HCT116 (cell line): ENCODE results near the gene HCRTR2. TPM values are rescaled to one million over a fixed set of nuclear protein-coding genes. Genes with fewer than 3 reads are reported as not detected.

Source experiments
- ATAC-seq: fragments of 200-7000 bp; cut with Tn5 transposase; 2 replicates; pipeline ENCODE4 v1.9.1; 2020; ENCODE audit warnings: mild to moderate bottlenecking, moderate library complexity
- BruUV-seq: library from RNA; stranded (reverse); fragments of 400-500 nt; replicated peaks from 2 replicates; lab custom pipeline; 2021; lab: Mats Ljungman, UMichigan
- CTCF ChIA-PET: fragments of 300-600 bp; sonication (Branson Sonifier 250); formaldehyde crosslinking; loops from one replicate; lab custom pipeline; 2021; ENCODE audit warnings: antibody characterized with exemption; lab: Charles Lee
- POLR2A ChIA-PET: fragments of 300-600, 350-600 bp; sonication (Branson Sonifier 250); formaldehyde crosslinking; loops from one replicate; lab custom pipeline; 2021; ENCODE audit warnings: antibody characterized with exemption; lab: Charles Lee
- RAD21 ChIA-PET, 2 experiments: fragments of 300-600 bp; sonication (Branson Sonifier 250); formaldehyde crosslinking; loops; one replicate each; lab custom pipeline; 2023; ENCODE audit warnings: low total read pairs in 2 of 2; ENCODE audit not compliant: uncharacterized antibody in 2 of 2, unreplicated experiment in 2 of 2, low non-redundant PET in 1 of 2; lab: Charles Lee
- DNase-seq: peaks from one replicate; pipeline ENCODE4 v3.0.0-alpha.2; 2010; ENCODE audit warnings: low read depth, low spot score
- H2AFZ ChIP-seq: fragments of 200-600 bp; shearing (Covaris generic), sonication (generic); 2 replicates; pipeline ENCODE4 v1.6.1; 2017; ENCODE audit warnings: low read depth, mixed run types, mixed read lengths, antibody characterized with exemption, low read length; ENCODE audit not compliant: poor library complexity, severe bottlenecking
- H3K27ac ChIP-seq: 2 replicates; pipeline ENCODE4 v1.5.1; 2012; ENCODE audit warnings: low read depth, low read length
- H3K27me3 ChIP-seq: fragments of 200-600 bp; sonication (generic); 2 replicates; pipeline ENCODE4 v1.6.1; 2016; ENCODE audit warnings: mixed run types, low read length, mixed read lengths; ENCODE audit not compliant: insufficient read depth
- H3K36me3 ChIP-seq, 2 experiments: fragments of 200-500 bp in 1 of 2; fragments of 200-600 bp in 1 of 2; sonication (Bioruptor generic) in 1 of 2; sonication (generic) in 1 of 2; 2 replicates each; pipeline versions ENCODE4 v1.5.1 to v1.6.1; 2014 to 2016; ENCODE audit warnings: low read length in 2 of 2, inconsistent platforms in 1 of 2, mixed read lengths in 1 of 2, mixed run types in 1 of 2; ENCODE audit not compliant: insufficient read depth in 2 of 2, control insufficient read depth in 1 of 2
- H3K4me1 ChIP-seq, 2 experiments: fragments of 200-600 bp in 1 of 2; sonication (generic) in 1 of 2; 2 replicates each; pipeline versions ENCODE4 v1.5.1 to v1.6.1; 2012 to 2017; ENCODE audit warnings: low read length in 2 of 2, inconsistent platforms in 1 of 2, mild to moderate bottlenecking in 1 of 2, mixed read lengths in 1 of 2, mixed run types in 1 of 2, moderate library complexity in 1 of 2; ENCODE audit not compliant: insufficient read depth in 2 of 2, control insufficient read depth in 1 of 2
- H3K4me2 ChIP-seq: fragments of 200-600 bp; sonication (generic); 2 replicates; pipeline ENCODE4 v1.6.1; 2017; ENCODE audit warnings: mixed run types, low read length, mixed read lengths
- H3K4me3 ChIP-seq, 2 experiments: fragments of 200-600 bp in 1 of 2; sonication (generic) in 1 of 2; replicated peaks in 1 of 2; 2 replicates each; pipeline ENCODE4 v1.5.1; 2011 to 2016; ENCODE audit warnings: low read length in 2 of 2, control low read depth in 1 of 2, low read depth in 1 of 2, mild to moderate bottlenecking in 1 of 2, mixed read lengths in 1 of 2, mixed run types in 1 of 2
- H3K79me2 ChIP-seq: fragments of 200-600 bp; sonication (generic); 2 replicates; pipeline ENCODE4 v1.6.1; 2017; ENCODE audit warnings: mild to moderate bottlenecking, mixed run types, low read length, moderate library complexity, mixed read lengths; ENCODE audit not compliant: insufficient read depth
- H3K9ac ChIP-seq: fragments of 200-600 bp; sonication (generic); 2 replicates; pipeline ENCODE4 v1.6.1; 2016; ENCODE audit warnings: low read length, mixed read lengths
- H3K9me2 ChIP-seq: fragments of 200-600 bp; sonication (generic), shearing (Covaris generic); 2 replicates; pipeline ENCODE4 v1.6.1; 2017; ENCODE audit warnings: mixed run types, mild to moderate bottlenecking, moderate library complexity; ENCODE audit not compliant: insufficient read depth
- H3K9me3 ChIP-seq, 2 experiments: fragments of 200-500 bp in 1 of 2; fragments of 200-600 bp in 1 of 2; sonication (Bioruptor generic) in 1 of 2; sonication (generic) in 1 of 2; 2 replicates each; pipeline ENCODE4 v1.6.1; 2014 to 2017; ENCODE audit warnings: low read length in 2 of 2, mixed read lengths in 2 of 2, inconsistent platforms in 1 of 2, low read depth in 1 of 2, mild to moderate bottlenecking in 1 of 2, mixed run types in 1 of 2, moderate library complexity in 1 of 2; ENCODE audit not compliant: control insufficient read depth in 1 of 2, insufficient read depth in 1 of 2
- H4K20me1 ChIP-seq: fragments of 200-600 bp; sonication (generic), shearing (Covaris generic); 2 replicates; pipeline ENCODE4 v1.6.1; 2017; ENCODE audit warnings: mixed run types, mild to moderate bottlenecking, moderate library complexity; ENCODE audit not compliant: insufficient read depth
- ATF3 ChIP-seq: IDR thresholded peaks from 2 replicates; pipeline ENCODE4 v1.6.1; 2012
- CTCF ChIP-seq, 3 experiments: fragments of 200-600 bp in 1 of 3; sonication (generic) in 1 of 3; IDR thresholded peaks in 2 of 3; conservative IDR thresholded peaks in 1 of 3; 2 replicates each; pipeline ENCODE4 v1.5.1; 2012 to 2017; ENCODE audit warnings: low read depth in 2 of 3, low read length in 2 of 3, antibody characterized with exemption in 1 of 3, borderline replicate concordance in 1 of 3, control low read depth in 1 of 3, mild to moderate bottlenecking in 1 of 3, mixed read lengths in 1 of 3, mixed run types in 1 of 3, moderate library complexity in 1 of 3; ENCODE audit not compliant: insufficient read depth in 1 of 3
- JUND ChIP-seq: IDR thresholded peaks from 2 replicates; pipeline ENCODE4 v1.6.1; 2012
- SP1 ChIP-seq: IDR thresholded peaks from 2 replicates; pipeline ENCODE4 v1.6.1; 2012; ENCODE audit warnings: low read depth
- YY1 ChIP-seq: IDR thresholded peaks from 2 replicates; pipeline ENCODE4 v1.6.1; 2011; ENCODE audit warnings: low read length, low read depth, moderate library complexity, mild to moderate bottlenecking; ENCODE audit not compliant: insufficient replicate concordance; ENCODE audit errors: extremely low read depth
- ZFX ChIP-seq: fragments of 450-650 bp; IDR thresholded peaks from 2 replicates; pipeline ENCODE4 v1.6.1; 2017
- intact Hi-C: fragments of 100-400 bp; cut with micrococcal nuclease; formaldehyde crosslinking; loops from 2 replicates; pipeline ENCODE4 v1.10.0; 2022
- total RNA-seq: library from RNA; stranded (reverse); gene quantifications from one replicate; pipeline ENCODE4 v1.2.1, GENCODE V29; 2021; ENCODE audit not compliant: unreplicated experiment

Gene HCRTR2
- total RNA-seq, 1 experiment from 2014 or later: not detected

GRCh38 chr6:55182016-55182650, 7.8 kb downstream of the HCRTR2 start:
- Histone ChIP-seq H3K9ac (no peak overlapping the region), H3K4me1 (no peaks in the 10 kb centered on the region), H3K4me2 (no peak overlapping the region), H3K4me3 (no peak overlapping the region), H2AFZ (no peak overlapping the region)
- DNase-seq (no peak), ATAC-seq (no peak)
- POLR2A ChIA-PET: no interaction called here
- intact Hi-C loops: no loop called here
- BruUV-seq: no TSS peak
- TF ChIP-seq YY1 (no peak), ATF3 (no peak), ZFX (no peak), CTCF (IDR thresholded peaks at IDR 0.05 in 2 of 3, conservative IDR thresholded peaks at IDR 0.05 in 1 of 3; ENCODE audit: borderline replicate concordance in 1 of 3, insufficient read depth in 1 of 3, low read depth in 2 of 3, low read length in 2 of 3) (no peak), SP1 (no peak), JUND (no peak)
- TF ChIP-seq, all 23 proteins: peak for 0
- Histone ChIP-seq H3K9me3 (no peaks in the 10 kb centered on the region), H3K79me2 (no peaks in the 10 kb centered on the region), H3K27ac (no peak overlapping the region), H3K27me3 (no peaks in the 10 kb centered on the region), H3K9me2 (no peaks in the 10 kb centered on the region), H4K20me1 (no peaks in the 10 kb centered on the region), H3K36me3 (no peaks in the 10 kb centered on the region)
- CTCF ChIA-PET: no interaction called here
- RAD21 ChIA-PET: no interaction called here
